Caco-2 (cell line): ENCODE measurements around the gene SDC1. TPM values are rescaled to one million over a fixed set of nuclear protein-coding genes. Genes with fewer than 3 reads are reported as not detected.

Source experiments
- BruUV-seq: library from RNA; stranded (reverse); fragments of 400-500 nt; replicated peaks from 2 replicates; lab custom pipeline; 2021; lab: Mats Ljungman, UMichigan
- CTCF ChIA-PET: fragments of 300-600 bp; sonication (Branson Sonifier 250); formaldehyde crosslinking; loops from one replicate; lab custom pipeline; 2022; ENCODE audit warnings: antibody characterized with exemption; lab: Charles Lee
- POLR2A ChIA-PET: fragments of 300-600 bp; sonication (Branson Sonifier 250); formaldehyde crosslinking; loops from one replicate; lab custom pipeline; 2022; ENCODE audit warnings: antibody characterized with exemption; lab: Charles Lee
- DNase-seq, 2 experiments: peaks; one replicate each; pipeline versions ENCODE4 v3.0.0 to v3.0.0-alpha.2; 2020 to 2022
- H3K27me3 ChIP-seq: replicated peaks from 2 replicates; pipeline ENCODE4 v1.6.0; 2011; ENCODE audit warnings: low read length; ENCODE audit not compliant: control insufficient read depth, insufficient read depth
- H3K36me3 ChIP-seq: 2 replicates; pipeline ENCODE4 v1.5.1; 2011; ENCODE audit warnings: low read length; ENCODE audit not compliant: control insufficient read depth, insufficient read depth
- H3K4me1 ChIP-seq: fragments of 250-450 bp; sonication (Bioruptor Pico); 2 replicates; pipeline ENCODE4 v1.5.1; 2020; ENCODE audit warnings: mild to moderate bottlenecking
- H3K4me3 ChIP-seq: 2 replicates; pipeline ENCODE4 v1.5.1; 2011; ENCODE audit warnings: low read depth, mild to moderate bottlenecking, control low read depth, low read length
- H3K9me3 ChIP-seq: fragments of 250-450 bp; sonication (Bioruptor Pico); 2 replicates; pipeline ENCODE4 v1.5.1; 2020; ENCODE audit warnings: mild to moderate bottlenecking, moderate library complexity
- H3K27ac Mint-ChIP-seq: one replicate; pipeline ENCODE4 v1.8.0; 2022; ENCODE audit warnings: mixed read lengths; ENCODE audit not compliant: unreplicated experiment
- H3K27me3 Mint-ChIP-seq: one replicate; pipeline ENCODE4 v1.8.0; 2022; ENCODE audit warnings: mixed read lengths; ENCODE audit not compliant: insufficient read depth, unreplicated experiment
- H3K36me3 Mint-ChIP-seq: one replicate; pipeline ENCODE4 v1.8.0; 2022; ENCODE audit warnings: mild to moderate bottlenecking, mixed read lengths; ENCODE audit not compliant: insufficient read depth, unreplicated experiment
- H3K4me1 Mint-ChIP-seq: one replicate; pipeline ENCODE4 v1.8.0; 2022; ENCODE audit warnings: low read depth, mixed read lengths; ENCODE audit not compliant: unreplicated experiment
- H3K4me3 Mint-ChIP-seq: one replicate; pipeline ENCODE4 v1.8.0; 2022; ENCODE audit warnings: mild to moderate bottlenecking, moderate library complexity, mixed read lengths; ENCODE audit not compliant: unreplicated experiment
- H3K9me3 Mint-ChIP-seq: one replicate; pipeline ENCODE4 v1.8.0; 2022; ENCODE audit warnings: mixed read lengths; ENCODE audit not compliant: unreplicated experiment
- CTCF ChIP-seq, 2 experiments: fragments of 200-600 bp in 1 of 2; IDR thresholded peaks; 1 replicate in 1 of 2; 2 replicates in 1 of 2; pipeline versions ENCODE4 v1.5.1 to v1.8.0; 2011 to 2022; ENCODE audit warnings: antibody characterized with exemption in 1 of 2, control low read depth in 1 of 2, inconsistent platforms in 1 of 2, low read depth in 1 of 2, low read length in 1 of 2, mild to moderate bottlenecking in 1 of 2, moderate library complexity in 1 of 2; ENCODE audit not compliant: insufficient read depth in 1 of 2, severe bottlenecking in 1 of 2, unreplicated experiment in 1 of 2
- intact Hi-C: fragments of 100-400 bp; cut with micrococcal nuclease; formaldehyde crosslinking; loops from one replicate; pipeline ENCODE4 v1.10.0; 2022; ENCODE audit not compliant: unreplicated experiment
- total RNA-seq: library from RNA; stranded (reverse); gene quantifications from 2 replicates; pipeline ENCODE4 v1.2.3, GENCODE V29; 2022

SDC1 gene
- total RNA-seq, 1 experiment from 2014 or later = 24.3 TPM

- H3K9me3 ChIP-seq = no peaks in the 10 kb centered on the region
- intact Hi-C loops = no loop called here
- Mint-ChIP-seq H3K4me1 (no peaks in the 10 kb centered on the region), H3K4me3 (no peak overlapping the region), H3K27me3 (no peaks in the 10 kb centered on the region), H3K27ac (no peak overlapping the region), H3K9me3 (no peaks in the 10 kb centered on the region), H3K36me3 (no peaks in the 10 kb centered on the region)
- DNase-seq = no peak
- CTCF ChIA-PET = no interaction called here
- H3K27me3 ChIP-seq = no peaks in the 10 kb centered on the region
- POLR2A ChIA-PET = no interaction called here
- no peak overlapping the region for H3K4me3 ChIP-seq
- no peaks in the 10 kb centered on the region for H3K36me3 ChIP-seq
- no peak for TF ChIP-seq CTCF (IDR thresholded peaks at IDR 0.05; ENCODE audit: insufficient read depth in 1 of 2, low read depth in 1 of 2, low read length in 1 of 2, severe bottlenecking in 1 of 2, unreplicated experiment in 1 of 2)
- H3K4me1 ChIP-seq = peaks cover 12% of the 10 kb centered on the region
- BruUV-seq = no TSS peak
Measured at GRCh38 chr2:20159411-20160070, 65.4 kb downstream of the SDC1 start.

- Histone ChIP-seq H3K4me3 (no peak overlapping the region), H3K27me3 (no peaks in the 10 kb centered on the region), H3K9me3 (no peaks in the 10 kb centered on the region), H3K4me1 (peaks cover 16% of the 10 kb centered on the region), H3K36me3 (no peaks in the 10 kb centered on the region)
- H3K9me3 Mint-ChIP-seq = no peaks in the 10 kb centered on the region
- H3K4me1 Mint-ChIP-seq = peaks cover 10% of the 10 kb centered on the region
- no peaks in the 10 kb centered on the region for H3K27me3 Mint-ChIP-seq
- DNase-seq = no peak
- intact Hi-C loops = no loop called here
- POLR2A ChIA-PET = no interaction called here
- BruUV-seq = no TSS peak
- H3K27ac Mint-ChIP-seq = no peak overlapping the region
- no peak overlapping the region for H3K4me3 Mint-ChIP-seq
- H3K36me3 Mint-ChIP-seq = no peaks in the 10 kb centered on the region
- CTCF ChIA-PET = no interaction called here
- no peak for TF ChIP-seq CTCF (IDR thresholded peaks at IDR 0.05; ENCODE audit: insufficient read depth in 1 of 2, low read depth in 1 of 2, low read length in 1 of 2, severe bottlenecking in 1 of 2, unreplicated experiment in 1 of 2)
Measured at GRCh38 chr2:20157193-20157891, 67.6 kb downstream of the SDC1 start.

- H3K4me3 Mint-ChIP-seq = no peak overlapping the region
- Histone ChIP-seq H3K36me3 (no peaks in the 10 kb centered on the region), H3K27me3 (no peaks in the 10 kb centered on the region), H3K9me3 (no peaks in the 10 kb centered on the region), H3K4me1 (peaks cover 16% of the 10 kb centered on the region), H3K4me3 (no peak overlapping the region)
- no peaks in the 10 kb centered on the region for H3K27me3 Mint-ChIP-seq
- intact Hi-C loops = no loop called here
- no peak for DNase-seq
- no peak for TF ChIP-seq CTCF (IDR thresholded peaks at IDR 0.05; ENCODE audit: insufficient read depth in 1 of 2, low read depth in 1 of 2, low read length in 1 of 2, severe bottlenecking in 1 of 2, unreplicated experiment in 1 of 2)
- H3K36me3 Mint-ChIP-seq = no peaks in the 10 kb centered on the region
- no peaks in the 10 kb centered on the region for H3K9me3 Mint-ChIP-seq
- H3K27ac Mint-ChIP-seq = no peak overlapping the region
- ChIA-PET CTCF (no interaction called here), POLR2A (no interaction called here)
- no TSS peak for BruUV-seq
- H3K4me1 Mint-ChIP-seq = peaks cover 10% of the 10 kb centered on the region
Measured at GRCh38 chr2:20156836-20157192, 68.1 kb downstream of the SDC1 start.
